ENCODE data around the gene AFF3. TPM values are rescaled to one million over a fixed set of nuclear protein-coding genes. Genes with fewer than 3 reads are reported as not detected.

Gene AFF3
- total RNA-seq, 1 experiment from 2014 or later: 0.42 TPM

DNA sequence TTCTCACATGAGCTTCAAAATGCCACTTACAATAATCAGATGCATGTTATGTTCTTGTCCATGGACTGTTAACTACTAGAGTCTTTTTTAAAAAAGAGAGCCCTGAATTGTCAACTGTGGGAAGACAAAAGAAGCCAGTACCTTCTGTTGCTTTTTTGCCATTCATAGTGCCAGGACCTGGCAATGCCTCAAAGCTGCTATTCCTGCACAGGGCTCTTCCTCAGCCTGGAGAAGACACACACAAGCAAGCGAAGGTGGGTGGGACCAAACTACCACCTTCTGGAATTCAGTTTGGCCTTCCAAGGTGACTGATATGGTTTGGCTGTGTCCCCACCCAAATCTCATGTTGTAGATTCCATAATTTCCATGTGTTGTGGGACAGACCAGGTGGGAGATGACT, 160.6 kb downstream of the AFF3 start:
- ChIA-PET CTCF (interaction anchor here (0.6 kb wide), 1 partner anchor 180 kb away, joined by 5 read pairs; no protein-coding TSS in a partner anchor), POLR2A (no interaction called here)
- intact Hi-C loops (cut with micrococcal nuclease): no loop called here
- Mint-ChIP-seq H3K9me3 (ENCODE audit: unreplicated experiment) (no peaks in the 10 kb centered on the region), H3K4me1 (ENCODE audit: insufficient read depth, unreplicated experiment) (peaks cover 7% of the 10 kb centered on the region), H3K27me3 (ENCODE audit: insufficient read depth, unreplicated experiment) (no peaks in the 10 kb centered on the region), H3K27ac (ENCODE audit: low read depth, unreplicated experiment) (no peak overlapping the region), H3K36me3 (ENCODE audit: insufficient read depth, unreplicated experiment) (no peaks in the 10 kb centered on the region), H3K4me3 (ENCODE audit: unreplicated experiment) (no peak overlapping the region)
- TF ChIP-seq, protein P1, sequence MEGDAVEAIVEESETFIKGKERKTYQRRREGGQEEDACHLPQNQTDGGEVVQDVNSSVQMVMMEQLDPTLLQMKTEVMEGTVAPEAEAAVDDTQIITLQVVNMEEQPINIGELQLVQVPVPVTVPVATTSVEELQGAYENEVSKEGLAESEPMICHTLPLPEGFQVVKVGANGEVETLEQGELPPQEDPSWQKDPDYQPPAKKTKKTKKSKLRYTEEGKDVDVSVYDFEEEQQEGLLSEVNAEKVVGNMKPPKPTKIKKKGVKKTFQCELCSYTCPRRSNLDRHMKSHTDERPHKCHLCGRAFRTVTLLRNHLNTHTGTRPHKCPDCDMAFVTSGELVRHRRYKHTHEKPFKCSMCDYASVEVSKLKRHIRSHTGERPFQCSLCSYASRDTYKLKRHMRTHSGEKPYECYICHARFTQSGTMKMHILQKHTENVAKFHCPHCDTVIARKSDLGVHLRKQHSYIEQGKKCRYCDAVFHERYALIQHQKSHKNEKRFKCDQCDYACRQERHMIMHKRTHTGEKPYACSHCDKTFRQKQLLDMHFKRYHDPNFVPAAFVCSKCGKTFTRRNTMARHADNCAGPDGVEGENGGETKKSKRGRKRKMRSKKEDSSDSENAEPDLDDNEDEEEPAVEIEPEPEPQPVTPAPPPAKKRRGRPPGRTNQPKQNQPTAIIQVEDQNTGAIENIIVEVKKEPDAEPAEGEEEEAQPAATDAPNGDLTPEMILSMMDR (IDR thresholded peaks at IDR 0.05; ENCODE audit: unreplicated experiment): no peak
- BruUV-seq (replicated peaks): no TSS peak
- DNase-seq (ENCODE audit: unreplicated experiment): no peak

DNA sequence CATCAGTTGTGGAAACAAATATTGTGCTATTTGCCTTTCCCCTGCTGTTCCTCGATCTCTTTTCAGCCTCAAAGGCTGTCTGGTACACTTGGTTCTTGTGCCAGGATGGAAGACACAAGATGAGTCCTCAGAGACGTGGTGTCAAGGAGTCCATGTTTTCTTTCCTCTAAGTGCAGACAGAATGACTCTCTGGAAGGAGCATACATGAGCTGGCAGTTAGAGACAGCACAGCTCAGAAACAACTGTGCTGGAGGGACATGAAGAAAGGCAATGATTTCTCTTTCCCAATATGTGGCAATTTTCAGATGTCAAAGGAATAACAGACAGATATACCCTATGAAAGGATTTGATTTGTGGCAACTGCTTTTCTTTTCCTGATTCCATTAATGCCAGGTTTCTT, 162.2 kb downstream of the AFF3 start:
- no peaks in the 10 kb centered on the region for H3K9me3 Mint-ChIP-seq (ENCODE audit: unreplicated experiment)
- no TSS peak for BruUV-seq (replicated peaks)
- TF ChIP-seq, protein P1 (IDR thresholded peaks at IDR 0.05; ENCODE audit: unreplicated experiment): no peak
- H3K27ac Mint-ChIP-seq (ENCODE audit: low read depth, unreplicated experiment): no peak overlapping the region
- no peaks in the 10 kb centered on the region for H3K27me3 Mint-ChIP-seq (ENCODE audit: insufficient read depth, unreplicated experiment)
- DNase-seq (ENCODE audit: unreplicated experiment): no peak
- POLR2A ChIA-PET: no interaction called here
- intact Hi-C loops (cut with micrococcal nuclease): no loop called here
- CTCF ChIA-PET: interaction anchor here (0.6 kb wide), 1 partner anchor 230 kb away, joined by 5 read pairs; no protein-coding TSS in a partner anchor
- H3K4me3 Mint-ChIP-seq (ENCODE audit: unreplicated experiment): no peak overlapping the region
- peaks cover 12% of the 10 kb centered on the region for H3K4me1 Mint-ChIP-seq (ENCODE audit: insufficient read depth, unreplicated experiment)
- H3K36me3 Mint-ChIP-seq (ENCODE audit: insufficient read depth, unreplicated experiment): no peaks in the 10 kb centered on the region

DNA sequence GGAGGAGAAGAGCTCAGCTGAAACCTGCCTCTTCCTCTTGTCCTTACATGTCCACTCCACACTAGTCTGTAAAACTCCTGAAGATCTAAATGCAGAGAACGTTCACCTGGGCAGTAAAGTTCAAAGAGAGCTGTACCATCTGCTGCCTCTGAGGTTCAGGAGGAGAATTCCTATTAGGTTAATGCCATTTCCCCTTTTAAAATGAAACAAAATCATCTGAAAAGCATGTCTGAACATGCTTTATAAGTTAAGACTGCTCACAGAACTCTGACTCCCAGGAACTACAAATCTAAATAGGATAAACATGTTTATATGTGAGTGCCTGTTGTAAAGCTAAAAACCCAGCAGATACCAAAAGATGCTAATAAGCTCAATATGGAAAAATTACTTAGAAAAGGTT, 164.4 kb downstream of the AFF3 start:
- DNase-seq (ENCODE audit: unreplicated experiment): no peak
- intact Hi-C loops (cut with micrococcal nuclease): loop anchor here (10.0 kb wide), 1 partner anchor 93 kb away; no protein-coding TSS in a partner anchor
- ChIA-PET POLR2A (interaction anchor here (0.6 to 0.9 kb wide), 2 partner anchors 9 to 61 kb away, joined by 3 read pairs; no protein-coding TSS in a partner anchor), CTCF (interaction anchor here (0.6 to 1.7 kb wide), 5 partner anchors 36 to 285 kb away, joined by 3 to 6 read pairs (median 3); no protein-coding TSS in a partner anchor)
- BruUV-seq (replicated peaks): no TSS peak
- H3K4me1 Mint-ChIP-seq (ENCODE audit: insufficient read depth, unreplicated experiment): peaks cover 22% of the 10 kb centered on the region
- H3K36me3 Mint-ChIP-seq (ENCODE audit: insufficient read depth, unreplicated experiment): no peaks in the 10 kb centered on the region
- TF ChIP-seq, protein P1 (IDR thresholded peaks at IDR 0.05; ENCODE audit: unreplicated experiment): no peak
- no peaks in the 10 kb centered on the region for H3K9me3 Mint-ChIP-seq (ENCODE audit: unreplicated experiment)
- peak overlapping the region; percentile 78 for H3K27ac Mint-ChIP-seq (ENCODE audit: low read depth, unreplicated experiment)
- no peak overlapping the region for H3K4me3 Mint-ChIP-seq (ENCODE audit: unreplicated experiment)
- no peaks in the 10 kb centered on the region for H3K27me3 Mint-ChIP-seq (ENCODE audit: insufficient read depth, unreplicated experiment)

DNA sequence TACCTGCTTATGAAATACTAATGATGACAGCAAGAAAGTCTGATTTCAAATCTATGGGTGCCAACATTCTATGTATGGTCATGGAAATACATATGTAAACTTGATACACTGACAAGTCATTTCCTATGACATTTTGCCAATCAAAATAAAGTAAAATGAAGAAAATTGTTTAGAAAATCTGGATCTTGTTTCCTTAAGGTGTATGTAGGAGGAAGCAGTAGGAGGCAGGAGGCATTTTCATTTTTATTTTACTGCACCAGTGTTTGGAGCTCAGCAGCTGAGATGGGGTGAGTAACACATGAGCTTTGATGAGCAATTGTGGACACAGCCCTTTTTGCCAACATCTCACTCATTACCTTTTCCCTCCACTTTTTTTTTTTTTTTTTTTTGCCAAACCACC, 167.0 kb downstream of the AFF3 start:
- CTCF ChIA-PET: interaction anchor here (0.5 to 0.6 kb wide), 3 partner anchors 68 to 1170 kb away, joined by 3 to 4 read pairs (median 3); no protein-coding TSS in a partner anchor
- intact Hi-C loops (cut with micrococcal nuclease): loop anchor here (10.0 kb wide), 1 partner anchor 91 kb away; no protein-coding TSS in a partner anchor
- TF ChIP-seq, protein P1 (IDR thresholded peaks at IDR 0.05; ENCODE audit: unreplicated experiment): no peak
- H3K4me3 Mint-ChIP-seq (ENCODE audit: unreplicated experiment): no peak overlapping the region
- H3K9me3 Mint-ChIP-seq (ENCODE audit: unreplicated experiment): no peaks in the 10 kb centered on the region
- POLR2A ChIA-PET: interaction anchor here (0.6 kb wide), 1 partner anchor 363 kb away, joined by 3 read pairs; no protein-coding TSS in a partner anchor
- H3K36me3 Mint-ChIP-seq (ENCODE audit: insufficient read depth, unreplicated experiment): no peaks in the 10 kb centered on the region
- no TSS peak for BruUV-seq (replicated peaks)
- H3K27ac Mint-ChIP-seq (ENCODE audit: low read depth, unreplicated experiment): peak overlapping the region; percentile 31
- H3K4me1 Mint-ChIP-seq (ENCODE audit: insufficient read depth, unreplicated experiment): peaks cover 32% of the 10 kb centered on the region
- peak; percentile 62 for DNase-seq (ENCODE audit: unreplicated experiment)
- H3K27me3 Mint-ChIP-seq (ENCODE audit: insufficient read depth, unreplicated experiment): no peaks in the 10 kb centered on the region
